Measurements from ENCODE around the gene PPFIA3.

DNA sequence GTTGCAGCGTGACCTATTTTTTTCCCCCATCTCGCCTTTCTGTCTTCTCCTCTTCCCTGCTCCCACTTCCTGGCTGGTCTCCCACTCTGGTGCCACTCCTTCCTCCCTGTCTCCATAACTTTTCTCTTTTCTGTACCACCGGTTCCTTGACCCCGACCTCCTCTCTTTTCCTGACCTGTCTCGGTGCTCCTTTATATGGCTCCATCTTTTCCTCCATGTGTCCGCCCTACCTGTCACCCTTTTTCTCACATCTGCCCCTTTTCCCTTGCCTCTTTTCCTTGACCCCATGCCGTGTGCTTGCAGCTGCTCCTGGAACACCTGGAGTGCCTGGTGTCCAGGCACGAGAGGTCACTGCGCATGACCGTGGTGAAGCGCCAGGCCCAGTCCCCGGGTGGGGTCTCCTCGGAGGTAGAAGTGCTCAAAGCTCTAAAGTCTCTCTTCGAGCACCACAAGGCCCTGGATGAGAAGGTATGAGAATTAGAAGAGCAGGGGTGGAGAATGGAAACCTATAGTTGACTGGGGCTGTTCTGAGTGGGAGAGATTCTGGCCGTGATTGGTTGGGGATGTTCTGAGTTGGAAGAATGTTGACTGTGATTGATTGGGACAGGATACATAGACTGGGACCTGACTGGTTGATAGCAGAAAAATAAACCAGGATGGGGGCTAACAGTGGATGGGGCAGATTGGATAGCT lies 9.3 kb downstream of the PPFIA3 start:
- TF ChIP-seq GATA3 (IDR thresholded peaks at IDR 0.05; ENCODE audit: low read depth, low read length): no peak
- no peak for TF ChIP-seq GATA2 (IDR thresholded peaks at IDR 0.05; ENCODE audit: low read depth, low read length)

Data from SH-SY5Y (cell line).